Thoracic aorta (tissue), 2 donors: ENCODE measurements around the gene FAM228B. TPM values are rescaled to one million over a fixed set of nuclear protein-coding genes. Genes with fewer than 3 reads are reported as not detected.
"Not testable (repeated sequence)": the region's sequence is repeated elsewhere in the genome, so short reads cannot be mapped to it uniquely, and the experiment has no call there.

Experiments
- ATAC-seq: fragments of 150-250 bp; one replicate; pipeline ENCODE4 v1.8.0; 2017; ENCODE audit warnings: low read depth; ENCODE audit not compliant: insufficient number of reproducible peaks, low FRiP score
- DNase-seq: peaks from one replicate; pipeline ENCODE4 v3.0.0-alpha.2; 2020; ENCODE audit warnings: low spot score
- H3K27ac ChIP-seq, 2 donors: fragments of 200-600 bp; sonication (generic); 1 replicate in 1 of 2; 2 replicates in 1 of 2; pipeline ENCODE4 v1.5.1; 2016; ENCODE audit warnings: mild to moderate bottlenecking in 2 of 2, moderate library complexity in 2 of 2
- H3K27me3 ChIP-seq: fragments of 200-600 bp; sonication (generic); replicated peaks from 2 replicates; pipeline ENCODE4 v1.6.0; 2016; ENCODE audit warnings: mild to moderate bottlenecking; ENCODE audit not compliant: insufficient read depth
- H3K36me3 ChIP-seq: fragments of 200-600 bp; sonication (generic); one replicate; pipeline ENCODE4 v1.5.1; 2016
- H3K4me1 ChIP-seq, 2 donors: fragments of 200-600 bp; sonication (generic); 1 replicate in 1 of 2; 2 replicates in 1 of 2; pipeline versions ENCODE4 v1.5.1 to v1.6.0; 2016; ENCODE audit warnings: low read depth in 2 of 2, mild to moderate bottlenecking in 1 of 2; ENCODE audit not compliant: control insufficient read depth in 1 of 2
- H3K4me3 ChIP-seq: fragments of 200-600 bp; sonication (generic); 2 replicates; pipeline ENCODE4 v1.5.1; 2016; ENCODE audit warnings: mild to moderate bottlenecking
- H3K9me3 ChIP-seq: fragments of 200-600 bp; sonication (generic); 2 replicates; pipeline ENCODE4 v1.5.1; 2016
- total RNA-seq, 2 donors: library from RNA; depleted of rRNA; stranded (reverse); fragments of >200 nt; gene quantifications; one replicate each; pipeline versions ENCODE4 v1.1.0 to v1.2.3, GENCODE V29; 2016
- TF ChIP-seq, protein P1 (sequence below): fragments of 200-600 bp; sonication (generic); IDR thresholded peaks from one replicate; pipeline ENCODE4 v1.5.1; 2019; ENCODE audit warnings: antibody characterized with exemption

The FAM228B gene
- total RNA-seq, 2 donors from 2014 or later: 23.6 to 114 TPM

DNA sequence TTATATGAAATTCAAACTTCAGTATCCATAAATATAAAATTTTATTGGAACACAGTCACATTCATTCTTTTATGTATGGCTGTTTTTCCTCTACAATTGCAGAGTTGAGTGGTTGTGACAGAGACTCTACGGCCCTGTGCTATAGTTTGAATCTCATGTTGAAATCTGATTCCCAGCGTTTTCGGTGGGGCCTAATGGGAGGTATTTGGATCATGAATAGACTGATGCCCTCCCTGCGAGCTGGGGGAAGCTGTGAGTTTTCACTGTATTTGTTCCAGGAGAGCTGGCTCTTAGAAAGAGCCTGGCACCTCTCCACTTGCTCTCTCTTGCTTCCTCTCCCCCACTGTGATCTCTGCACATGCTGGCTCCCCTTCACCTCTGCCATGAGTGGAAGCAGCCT lies 1.8 kb upstream of the FAM228B start:
- H3K4me3 ChIP-seq: no peak overlapping the region
- no peaks in the 10 kb centered on the region for H3K27me3 ChIP-seq
- TF ChIP-seq, protein P1, sequence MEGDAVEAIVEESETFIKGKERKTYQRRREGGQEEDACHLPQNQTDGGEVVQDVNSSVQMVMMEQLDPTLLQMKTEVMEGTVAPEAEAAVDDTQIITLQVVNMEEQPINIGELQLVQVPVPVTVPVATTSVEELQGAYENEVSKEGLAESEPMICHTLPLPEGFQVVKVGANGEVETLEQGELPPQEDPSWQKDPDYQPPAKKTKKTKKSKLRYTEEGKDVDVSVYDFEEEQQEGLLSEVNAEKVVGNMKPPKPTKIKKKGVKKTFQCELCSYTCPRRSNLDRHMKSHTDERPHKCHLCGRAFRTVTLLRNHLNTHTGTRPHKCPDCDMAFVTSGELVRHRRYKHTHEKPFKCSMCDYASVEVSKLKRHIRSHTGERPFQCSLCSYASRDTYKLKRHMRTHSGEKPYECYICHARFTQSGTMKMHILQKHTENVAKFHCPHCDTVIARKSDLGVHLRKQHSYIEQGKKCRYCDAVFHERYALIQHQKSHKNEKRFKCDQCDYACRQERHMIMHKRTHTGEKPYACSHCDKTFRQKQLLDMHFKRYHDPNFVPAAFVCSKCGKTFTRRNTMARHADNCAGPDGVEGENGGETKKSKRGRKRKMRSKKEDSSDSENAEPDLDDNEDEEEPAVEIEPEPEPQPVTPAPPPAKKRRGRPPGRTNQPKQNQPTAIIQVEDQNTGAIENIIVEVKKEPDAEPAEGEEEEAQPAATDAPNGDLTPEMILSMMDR: no peak
- ATAC-seq (no peak), DNase-seq (no peak)
- no peaks in the 10 kb centered on the region for H3K9me3 ChIP-seq
- H3K36me3 ChIP-seq: no peaks in the 10 kb centered on the region
- peaks cover 11 to 32% of the 10 kb centered on the region in 2 donors for H3K4me1 ChIP-seq
- H3K27ac ChIP-seq: peak overlapping the region in 1 of 2 donors; percentile 46

DNA sequence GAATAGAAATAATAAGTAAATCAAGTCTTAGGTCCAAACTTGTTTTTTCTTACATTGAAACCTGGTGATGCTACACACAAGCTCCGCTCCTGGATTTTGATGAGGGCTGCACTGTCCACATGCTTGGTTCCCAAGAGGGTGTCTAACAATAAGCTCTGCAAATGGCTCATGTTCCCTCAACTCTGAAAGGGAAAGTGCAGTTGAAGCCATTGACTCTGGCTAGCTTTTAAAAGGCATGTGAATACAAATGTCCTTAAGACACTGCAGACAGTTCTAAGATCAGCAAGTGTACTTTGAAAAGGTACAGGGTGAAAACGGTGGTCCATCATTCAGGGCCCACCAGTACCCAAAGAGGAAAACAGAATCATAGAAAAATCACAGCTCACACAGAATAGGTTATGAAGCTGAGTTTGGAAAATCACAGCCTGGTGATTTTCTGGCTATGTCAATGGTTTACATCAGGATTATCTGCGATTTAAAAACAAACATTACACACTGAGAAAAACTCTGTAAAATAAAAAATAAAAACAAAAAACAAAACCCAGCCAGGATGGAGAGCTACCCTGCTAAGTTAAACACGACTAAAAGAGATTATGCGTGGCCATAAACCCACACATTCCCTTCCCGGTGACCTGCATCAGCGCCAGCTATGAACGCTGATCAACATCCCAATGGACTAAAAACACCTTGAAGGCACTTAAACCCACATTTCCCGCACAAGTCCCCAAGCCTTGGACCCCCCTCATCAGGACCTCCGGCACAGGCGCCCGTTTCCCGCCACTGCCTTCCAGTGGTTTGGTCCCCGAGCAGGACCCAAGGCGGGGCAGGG lies 689 bp upstream of the FAM228B start:
- ATAC-seq (no peak), DNase-seq (no peak)
- H3K9me3 ChIP-seq: no peaks in the 10 kb centered on the region

DNA sequence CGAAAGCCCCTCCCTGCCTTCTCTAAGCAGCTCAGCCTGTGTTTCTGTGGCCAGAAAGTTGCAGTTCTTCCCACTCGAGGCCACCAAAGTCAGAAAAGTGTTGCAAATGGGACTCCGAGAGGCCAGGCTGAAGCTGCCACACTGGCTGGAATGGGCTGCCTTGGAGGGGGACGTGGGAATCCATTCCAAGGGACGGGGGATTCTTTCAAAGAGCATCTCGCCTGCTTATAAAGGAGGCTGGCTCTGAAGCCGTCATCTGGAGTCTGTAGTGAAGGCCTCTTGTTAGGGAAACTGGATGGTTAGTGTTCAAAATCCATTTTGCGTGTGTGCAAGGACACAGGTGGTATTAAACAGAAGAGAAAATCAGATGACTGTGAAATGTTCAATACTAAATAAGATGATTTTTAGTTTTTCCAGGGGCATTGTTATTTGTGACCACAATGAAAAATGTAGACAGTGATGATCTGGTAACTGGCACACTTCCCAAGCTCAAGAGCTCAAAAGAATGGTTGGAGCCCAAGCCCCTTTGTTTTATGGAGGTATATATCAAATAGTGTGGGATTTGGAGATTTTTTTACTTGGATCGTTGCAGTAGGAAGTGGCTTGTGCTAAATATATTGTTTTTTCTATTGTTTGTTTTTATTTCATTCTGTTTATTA lies 782 bp downstream of the FAM228B start:
- no peak for ATAC-seq
- H3K4me1 ChIP-seq: peaks cover 11 to 32% of the 10 kb centered on the region in 2 donors
- no peaks in the 10 kb centered on the region for H3K9me3 ChIP-seq
- H3K27me3 ChIP-seq: no peaks in the 10 kb centered on the region
- H3K27ac ChIP-seq: peak overlapping the region; percentile 79 to 89
- peak overlapping the region; percentile 96 for H3K4me3 ChIP-seq
- DNase-seq: no peak
- TF ChIP-seq, protein P1: no peak
- no peaks in the 10 kb centered on the region for H3K36me3 ChIP-seq

More for the DNA sequence above, 689 bp upstream of the FAM228B start:
- Histone ChIP-seq H3K4me3 (peak overlapping the region; percentile 96), H3K27me3 (no peaks in the 10 kb centered on the region), H3K27ac (peak overlapping the region; percentile 79 to 89), H3K4me1 (peaks cover 11 to 32% of the 10 kb centered on the region in 2 donors), H3K36me3 (no peaks in the 10 kb centered on the region)
- TF ChIP-seq, protein P1: no peak

DNA sequence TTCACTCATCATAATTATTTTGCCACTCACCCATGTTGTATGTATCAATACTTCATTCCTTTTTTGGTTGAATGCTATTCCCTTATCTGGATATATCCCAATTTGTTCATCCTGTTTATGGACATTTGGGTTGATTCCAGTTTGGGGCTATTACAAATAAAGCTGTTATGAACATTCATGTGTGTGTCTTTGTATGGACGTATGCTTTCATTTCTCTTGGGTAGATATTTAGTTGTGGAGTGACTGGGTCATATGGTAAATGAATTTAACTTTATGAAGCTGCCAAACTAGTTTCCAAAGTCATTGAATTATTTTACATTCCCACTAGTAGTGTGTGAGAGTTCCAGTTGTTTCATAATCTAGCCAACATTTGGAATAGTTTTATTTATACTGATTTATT lies 2.7 kb downstream of the FAM228B start:
- no peak for ATAC-seq
- no peak overlapping the region for H3K27ac ChIP-seq
- no peaks in the 10 kb centered on the region for H3K9me3 ChIP-seq
- TF ChIP-seq, protein P1: no peak
- no peak overlapping the region for H3K4me3 ChIP-seq
- H3K4me1 ChIP-seq: peaks cover 11 to 29% of the 10 kb centered on the region in 2 donors
- no peaks in the 10 kb centered on the region for H3K36me3 ChIP-seq
- no peak for DNase-seq
- no peaks in the 10 kb centered on the region for H3K27me3 ChIP-seq

DNA sequence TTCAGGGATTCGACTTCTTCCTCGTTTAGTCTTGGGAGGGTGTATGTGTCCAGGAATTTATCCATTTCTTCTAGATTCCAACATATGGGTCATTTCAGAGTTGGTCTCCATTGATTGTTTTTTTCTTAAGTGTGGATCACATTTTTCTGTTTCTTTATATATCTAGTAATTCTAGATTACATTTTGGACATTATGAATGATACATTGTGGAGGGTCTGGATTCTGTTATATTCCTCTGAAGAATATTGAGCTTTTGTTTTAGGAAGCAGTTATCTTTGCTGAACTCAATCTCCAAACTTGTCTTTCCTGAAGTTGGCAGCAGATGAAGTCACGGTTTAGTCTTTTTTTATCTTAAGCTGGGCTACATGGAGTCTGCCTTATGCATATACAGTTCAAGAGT lies 9.3 kb downstream of the FAM228B start:
- Histone ChIP-seq H3K27ac (no peak overlapping the region), H3K27me3 (no peaks in the 10 kb centered on the region), H3K4me3 (no peak overlapping the region), H3K9me3 (no peaks in the 10 kb centered on the region), H3K4me1 (no peaks in the 10 kb centered on the region), H3K36me3 (no peaks in the 10 kb centered on the region)
- TF ChIP-seq, protein P1: no peak
- no peak for DNase-seq
- no peak for ATAC-seq

DNA sequence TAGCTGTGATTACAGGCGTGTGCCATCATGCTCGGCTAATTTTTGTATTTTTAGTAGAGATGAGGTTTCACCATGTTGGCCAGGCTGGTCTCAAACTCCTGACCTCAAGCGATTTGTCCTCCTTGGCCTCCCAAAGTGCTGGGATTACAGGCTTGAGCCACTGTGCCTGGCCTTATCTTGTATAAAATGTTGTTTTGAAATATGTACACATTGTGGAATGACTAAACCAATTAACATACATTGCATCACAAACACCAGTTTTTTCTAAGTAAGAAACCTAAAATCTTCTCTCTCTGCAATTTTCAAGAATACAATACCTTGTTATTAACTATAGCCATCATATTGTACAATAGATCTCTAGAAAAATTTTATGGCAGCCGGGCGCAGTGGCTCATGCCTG lies 17.0 kb downstream of the FAM228B start:
- not testable (repeated sequence) for H3K36me3 ChIP-seq, H3K9me3 ChIP-seq

More for the DNA sequence above, 17.0 kb downstream of the FAM228B start:
- H3K4me3 ChIP-seq, H3K4me1 ChIP-seq, H3K27me3 ChIP-seq, ATAC-seq, H3K27ac ChIP-seq, DNase-seq: not testable (repeated sequence)
